B cell (primary cell): Measurements from ENCODE around the gene CLEC4D.

ENCODE experiments used
- EZH2 ChIP-seq: IDR thresholded peaks from 2 replicates; pipeline ENCODE4 v1.6.1; 2012; ENCODE audit warnings: borderline replicate concordance, low read depth, mild to moderate bottlenecking, moderate library complexity, low read length; ENCODE audit not compliant: insufficient read depth, poor library complexity, severe bottlenecking
- TF ChIP-seq, protein P1 (sequence below): fragments of 200-600 bp; IDR thresholded peaks from one replicate; pipeline ENCODE4 v1.8.0; 2022; ENCODE audit warnings: antibody characterized with exemption, mild to moderate bottlenecking

DNA sequence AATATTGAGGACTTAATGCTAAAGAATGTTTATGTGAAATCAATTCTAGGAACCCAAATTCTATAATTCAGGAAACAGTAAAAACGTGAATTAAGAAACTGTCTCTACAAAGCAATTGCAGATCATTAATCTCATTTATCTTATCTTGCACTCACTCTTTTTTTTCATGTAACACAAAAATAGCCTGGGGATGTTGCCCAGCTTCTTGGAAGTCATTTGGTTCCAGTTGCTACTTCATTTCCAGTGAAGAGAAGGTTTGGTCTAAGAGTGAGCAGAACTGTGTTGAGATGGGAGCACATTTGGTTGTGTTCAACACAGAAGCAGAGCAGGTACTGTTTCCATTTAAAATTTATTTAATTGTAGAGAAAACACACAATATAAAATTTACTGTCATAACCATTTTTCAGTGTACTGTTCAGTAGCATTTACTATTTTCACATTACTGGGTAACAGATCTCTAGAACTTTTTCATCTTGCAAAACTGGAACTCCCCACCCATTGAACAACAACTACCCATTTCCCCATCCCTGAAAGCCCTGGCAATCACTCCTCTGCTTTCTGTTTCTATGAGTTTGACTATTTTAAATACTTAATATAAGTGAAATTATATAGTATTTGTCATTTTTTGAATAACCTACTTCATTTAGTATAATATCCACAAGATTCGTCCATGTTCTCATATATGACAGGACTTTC lies 47.9 kb upstream of the CLEC4D start:
- TF ChIP-seq, protein P1, sequence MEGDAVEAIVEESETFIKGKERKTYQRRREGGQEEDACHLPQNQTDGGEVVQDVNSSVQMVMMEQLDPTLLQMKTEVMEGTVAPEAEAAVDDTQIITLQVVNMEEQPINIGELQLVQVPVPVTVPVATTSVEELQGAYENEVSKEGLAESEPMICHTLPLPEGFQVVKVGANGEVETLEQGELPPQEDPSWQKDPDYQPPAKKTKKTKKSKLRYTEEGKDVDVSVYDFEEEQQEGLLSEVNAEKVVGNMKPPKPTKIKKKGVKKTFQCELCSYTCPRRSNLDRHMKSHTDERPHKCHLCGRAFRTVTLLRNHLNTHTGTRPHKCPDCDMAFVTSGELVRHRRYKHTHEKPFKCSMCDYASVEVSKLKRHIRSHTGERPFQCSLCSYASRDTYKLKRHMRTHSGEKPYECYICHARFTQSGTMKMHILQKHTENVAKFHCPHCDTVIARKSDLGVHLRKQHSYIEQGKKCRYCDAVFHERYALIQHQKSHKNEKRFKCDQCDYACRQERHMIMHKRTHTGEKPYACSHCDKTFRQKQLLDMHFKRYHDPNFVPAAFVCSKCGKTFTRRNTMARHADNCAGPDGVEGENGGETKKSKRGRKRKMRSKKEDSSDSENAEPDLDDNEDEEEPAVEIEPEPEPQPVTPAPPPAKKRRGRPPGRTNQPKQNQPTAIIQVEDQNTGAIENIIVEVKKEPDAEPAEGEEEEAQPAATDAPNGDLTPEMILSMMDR: no peak
- TF ChIP-seq EZH2: no peak
